GM12801 (cell line): ENCODE measurements around the gene CROCC2.

Source experiments
- CTCF ChIP-seq: IDR thresholded peaks from one replicate; pipeline ENCODE4 v1.5.1; 2011; ENCODE audit warnings: control low read depth; ENCODE audit not compliant: insufficient read length; ENCODE audit errors: extremely low read depth

The CROCC2 gene

GRCh38 chr2:240890691-240891090, 15.4 kb upstream of the CROCC2 start:
- TF ChIP-seq CTCF = no peak

GRCh38 chr2:240891492-240892340, 14.4 kb upstream of the CROCC2 start:
- TF ChIP-seq CTCF = no peak

- TF ChIP-seq CTCF = no peak
Measured at GRCh38 chr2:240892356-240892755, 13.8 kb upstream of the CROCC2 start.

- TF ChIP-seq CTCF = no peak
Measured at GRCh38 chr2:240892925-240893324, 13.2 kb upstream of the CROCC2 start.

GRCh38 chr2:240893363-240893844, 12.7 kb upstream of the CROCC2 start:
- no peak for TF ChIP-seq CTCF

GRCh38 chr2:240894006-240894405, 12.1 kb upstream of the CROCC2 start:
- TF ChIP-seq CTCF = no peak

- TF ChIP-seq CTCF = no peak
Measured at GRCh38 chr2:240894836-240895558, 11.1 kb upstream of the CROCC2 start.
